Measurements from ENCODE around the gene HSPA12A. TPM values are rescaled to one million over a fixed set of nuclear protein-coding genes. Genes with fewer than 3 reads are reported as not detected.

The HSPA12A gene
- total and polyA plus RNA-seq, 2 of the 13 experiments (the other 11 are each of a cell fraction or from before 2014, with no cell fraction given): 6.4 to 13.6 TPM

- POLR2A ChIA-PET: no interaction called here
- Histone ChIP-seq H3K27ac (ENCODE audit: extremely low read length, insufficient read depth, low read length) (no peak overlapping the region), H3K4me3 (replicated peaks in 1 of 3; ENCODE audit: insufficient read depth in 1 of 3, low read depth in 2 of 3, low read length in 3 of 3) (no peak overlapping the region), H3K27me3 (ENCODE audit: control insufficient read depth in 1 of 2, insufficient read depth in 2 of 2, low read length in 2 of 2) (peaks cover 3 to 15% of the 10 kb centered on the region in 2 experiments; a peak in 4 of 5 replicates), H3K79me2 (ENCODE audit: insufficient read depth, low read length) (no peaks in the 10 kb centered on the region), H3K36me3 (replicated peaks in 1 of 2; ENCODE audit: control insufficient read depth in 1 of 2, insufficient read depth in 2 of 2, low read length in 2 of 2) (no peaks in the 10 kb centered on the region), H3K9me3 (ENCODE audit: low read length) (no peaks in the 10 kb centered on the region), H3K9ac (ENCODE audit: insufficient read depth, low read depth, low read length) (no peak overlapping the region), H3K4me2 (ENCODE audit: low read depth, low read length) (no peak overlapping the region), H3K4me1 (ENCODE audit: insufficient read depth, low read length) (peaks cover 22% of the 10 kb centered on the region), H2AFZ (ENCODE audit: low read length) (no peak overlapping the region), H4K20me1 (ENCODE audit: insufficient read depth, low read length) (no peaks in the 10 kb centered on the region)
- 41% methylated on average over 3 of the region's 3 CpGs for WGBS (ENCODE audit: low lambda C conversion rate)
- DNase-seq (ENCODE audit: low spot score): no peak
- TF ChIP-seq GABPA (IDR thresholded peaks at IDR 0.05; ENCODE audit: low read depth, low read length): no peak
- 0 out of 2 replicates have a peak, but pooled peaks have one; percentile 12 for TF ChIP-seq GABPA (CRISPR knock-in tag; IDR thresholded peaks at IDR 0.05; ENCODE audit: low read depth)
- no peak for TF ChIP-seq KLF13 (CRISPR knock-in tag; IDR thresholded peaks at IDR 0.05)
- 0 out of 2 replicates have a peak, but pooled peaks have one; percentile 35 for TF ChIP-seq ZNF143 (CRISPR knock-in tag; IDR thresholded peaks at IDR 0.05)
- FAIRE-seq: no peak
- BruUV-seq (replicated peaks): no TSS peak
- CTCF ChIA-PET (ENCODE audit: low intra/inter-chr PET ratio, low total read pairs): no interaction called here
- intact Hi-C loops (cut with micrococcal nuclease; ENCODE audit: unreplicated experiment): no loop called here
- ATAC-seq: no peak
- in situ Hi-C loops (cut with HindIII; ENCODE audit: extremely low pct_ligation_motif_present, low pct_unique_long_range_greater_than_20kb): loop anchor here (5.0 kb wide), 1 partner anchor 97 kb away; no protein-coding TSS in a partner anchor
Measured at GRCh38 chr10:116784035-116784434, 41.7 kb upstream of the HSPA12A start.

- Histone ChIP-seq H3K27ac (ENCODE audit: extremely low read length, insufficient read depth, low read length) (no peak overlapping the region), H3K4me2 (ENCODE audit: low read depth, low read length) (no peak overlapping the region), H4K20me1 (ENCODE audit: insufficient read depth, low read length) (no peaks in the 10 kb centered on the region), H3K36me3 (replicated peaks in 1 of 2; ENCODE audit: control insufficient read depth in 1 of 2, insufficient read depth in 2 of 2, low read length in 2 of 2) (no peaks in the 10 kb centered on the region), H3K4me3 (replicated peaks in 1 of 3; ENCODE audit: insufficient read depth in 1 of 3, low read depth in 2 of 3, low read length in 3 of 3) (no peak overlapping the region), H2AFZ (ENCODE audit: low read length) (no peak overlapping the region), H3K4me1 (ENCODE audit: insufficient read depth, low read length) (peaks cover 22% of the 10 kb centered on the region), H3K79me2 (ENCODE audit: insufficient read depth, low read length) (no peaks in the 10 kb centered on the region), H3K27me3 (ENCODE audit: control insufficient read depth in 1 of 2, insufficient read depth in 2 of 2, low read length in 2 of 2) (peaks cover 3 to 15% of the 10 kb centered on the region in 2 experiments; a peak in 4 of 5 replicates), H3K9me3 (ENCODE audit: low read length) (no peaks in the 10 kb centered on the region), H3K9ac (ENCODE audit: insufficient read depth, low read depth, low read length) (no peak overlapping the region)
- ATAC-seq (no peak), DNase-seq (ENCODE audit: low spot score) (no peak), FAIRE-seq (no peak)
- in situ Hi-C loops (cut with HindIII; ENCODE audit: extremely low pct_ligation_motif_present, low pct_unique_long_range_greater_than_20kb) (loop anchor here (5.0 kb wide), 1 partner anchor 96 kb away; no protein-coding TSS in a partner anchor), intact Hi-C loops (cut with micrococcal nuclease; ENCODE audit: unreplicated experiment) (no loop called here)
- WGBS (ENCODE audit: low lambda C conversion rate): 44% methylated on average over 7 of the region's 13 CpGs
- CTCF ChIA-PET (ENCODE audit: low intra/inter-chr PET ratio, low total read pairs): no interaction called here
- POLR2A ChIA-PET: no interaction called here
- BruUV-seq (replicated peaks): no TSS peak
- TF ChIP-seq ZNF24 (IDR thresholded peaks at IDR 0.05): no peak
- TF ChIP-seq SOX13 (IDR thresholded peaks at IDR 0.05): no peak
- no peak for TF ChIP-seq SOX13 (CRISPR knock-in tag; conservative IDR thresholded peaks at IDR 0.05 in 1 of 2, IDR thresholded peaks at IDR 0.05 in 1 of 2)
- no peak for TF ChIP-seq ZNF317 (CRISPR knock-in tag; IDR thresholded peaks at IDR 0.05)
- TF ChIP-seq ZNF546 (CRISPR knock-in tag; conservative IDR thresholded peaks at IDR 0.05): no peak
- TF ChIP-seq SIX1 (CRISPR knock-in tag; IDR thresholded peaks at IDR 0.05; ENCODE audit: borderline replicate concordance): no peak
- no peak for TF ChIP-seq SNAI1 (CRISPR knock-in tag; IDR thresholded peaks at IDR 0.05; ENCODE audit: borderline replicate concordance)
- no peak for TF ChIP-seq ZGPAT (CRISPR knock-in tag; IDR thresholded peaks at IDR 0.05)
- TF ChIP-seq ZFP36L2 (CRISPR knock-in tag; IDR thresholded peaks at IDR 0.05): no peak
- TF ChIP-seq ZNF441 (CRISPR knock-in tag; IDR thresholded peaks at IDR 0.05; ENCODE audit: borderline replicate concordance): no peak
- TF ChIP-seq ZNF343 (CRISPR knock-in tag; IDR thresholded peaks at IDR 0.05): no peak
- no peak for TF ChIP-seq ARNTL (CRISPR knock-in tag; IDR thresholded peaks at IDR 0.05)
Measured at GRCh38 chr10:116783011-116783655, 40.8 kb upstream of the HSPA12A start.
